ENCODE measurements around the gene GEMIN7.

DNA sequence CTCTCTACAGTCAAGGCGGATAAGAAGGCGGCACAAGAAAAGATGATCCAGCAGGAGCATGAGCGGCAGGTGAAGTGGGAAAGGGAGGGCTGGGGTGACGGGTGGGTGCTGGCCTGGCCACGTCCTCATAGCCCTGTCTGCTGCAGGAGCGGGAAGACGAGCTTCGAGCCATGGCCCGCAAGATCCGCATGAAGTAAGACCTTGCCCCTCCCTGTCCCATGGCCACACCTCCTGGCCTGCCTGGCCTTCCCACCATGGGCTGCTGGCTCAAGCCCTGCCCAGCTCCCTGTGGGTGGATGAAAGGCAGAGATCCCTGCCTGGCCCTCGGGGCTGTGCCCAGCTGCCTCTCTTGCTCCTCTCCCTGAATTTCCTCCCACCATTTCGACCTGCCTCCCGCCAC is 10.0 kb upstream of the GEMIN7 start:
- TF ChIP-seq, protein P1, sequence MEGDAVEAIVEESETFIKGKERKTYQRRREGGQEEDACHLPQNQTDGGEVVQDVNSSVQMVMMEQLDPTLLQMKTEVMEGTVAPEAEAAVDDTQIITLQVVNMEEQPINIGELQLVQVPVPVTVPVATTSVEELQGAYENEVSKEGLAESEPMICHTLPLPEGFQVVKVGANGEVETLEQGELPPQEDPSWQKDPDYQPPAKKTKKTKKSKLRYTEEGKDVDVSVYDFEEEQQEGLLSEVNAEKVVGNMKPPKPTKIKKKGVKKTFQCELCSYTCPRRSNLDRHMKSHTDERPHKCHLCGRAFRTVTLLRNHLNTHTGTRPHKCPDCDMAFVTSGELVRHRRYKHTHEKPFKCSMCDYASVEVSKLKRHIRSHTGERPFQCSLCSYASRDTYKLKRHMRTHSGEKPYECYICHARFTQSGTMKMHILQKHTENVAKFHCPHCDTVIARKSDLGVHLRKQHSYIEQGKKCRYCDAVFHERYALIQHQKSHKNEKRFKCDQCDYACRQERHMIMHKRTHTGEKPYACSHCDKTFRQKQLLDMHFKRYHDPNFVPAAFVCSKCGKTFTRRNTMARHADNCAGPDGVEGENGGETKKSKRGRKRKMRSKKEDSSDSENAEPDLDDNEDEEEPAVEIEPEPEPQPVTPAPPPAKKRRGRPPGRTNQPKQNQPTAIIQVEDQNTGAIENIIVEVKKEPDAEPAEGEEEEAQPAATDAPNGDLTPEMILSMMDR (IDR thresholded peaks at IDR 0.05), result no peak
- TF ChIP-seq POLR2A (IDR thresholded peaks at IDR 0.05), result no peak
